SIG-M5 (cell line): ENCODE measurements around the gene GJB1.
"Not testable (repeated sequence)": the region's sequence is repeated elsewhere in the genome, so short reads cannot be mapped to it uniquely, and the experiment has no call there.

Experiments
- DNase-seq: peaks from one replicate; lab custom pipeline; 2025; lab: John Stamatoyannopoulos, UW

The GJB1 gene

DNA sequence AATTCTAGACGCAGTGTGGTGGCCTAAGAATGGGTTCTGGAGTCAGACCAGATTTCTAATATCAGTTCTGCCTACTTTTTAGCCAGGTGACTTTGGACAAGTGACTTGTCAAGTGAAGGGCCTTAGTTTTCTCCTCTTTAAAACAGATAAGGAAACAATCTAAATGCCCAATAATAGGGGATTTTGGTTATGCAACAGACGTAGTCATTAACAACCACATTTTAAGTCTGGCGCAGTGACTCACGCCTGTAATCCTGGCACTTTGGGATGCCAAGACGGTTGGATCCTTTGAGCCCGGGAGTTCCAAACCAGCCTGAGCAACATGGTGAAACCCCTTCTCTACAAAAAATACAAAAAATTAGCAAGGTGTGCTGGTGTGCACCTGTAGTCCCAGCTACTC is 33.0 kb downstream of the GJB1 start:
- no peak for DNase-seq

DNA sequence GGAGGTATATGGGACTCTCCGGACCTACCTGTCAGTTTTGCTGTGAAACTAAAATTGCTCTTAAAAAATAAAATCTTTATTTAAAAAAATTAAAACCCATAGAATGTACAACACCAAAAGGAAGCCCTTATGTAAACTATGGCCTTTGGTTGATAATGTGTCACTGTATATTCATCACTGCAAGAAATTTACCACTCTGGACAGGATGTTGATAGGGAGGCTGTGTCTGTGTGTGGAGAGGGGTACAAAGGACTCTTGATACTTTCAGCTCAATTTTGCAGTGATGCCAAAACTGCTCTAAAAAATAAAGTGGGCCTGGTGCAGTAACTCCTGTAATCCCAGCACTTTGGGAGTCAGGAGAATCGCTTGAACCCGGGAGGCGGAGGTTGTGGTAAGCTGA is 33.8 kb downstream of the GJB1 start:
- no peak for DNase-seq

DNA sequence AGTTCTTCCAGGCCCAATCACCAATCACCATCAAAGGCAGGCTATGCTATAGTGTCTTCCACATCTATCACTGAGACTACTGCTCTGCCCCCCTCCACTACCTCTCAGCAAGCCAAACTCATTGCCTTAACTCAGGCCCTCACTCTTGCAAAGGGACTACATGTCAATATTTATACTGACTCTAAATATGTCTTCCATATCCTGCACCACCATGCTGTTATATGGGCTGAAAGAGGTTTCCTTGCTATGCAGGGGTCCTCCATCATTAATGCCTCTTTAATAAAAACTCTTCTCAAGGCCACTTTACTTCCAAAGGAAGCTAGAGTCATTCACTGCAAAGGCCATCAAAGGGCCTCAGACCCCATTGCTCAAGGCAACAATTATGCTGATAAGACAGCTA is 45.6 kb downstream of the GJB1 start:
- not testable (repeated sequence) for DNase-seq

DNA sequence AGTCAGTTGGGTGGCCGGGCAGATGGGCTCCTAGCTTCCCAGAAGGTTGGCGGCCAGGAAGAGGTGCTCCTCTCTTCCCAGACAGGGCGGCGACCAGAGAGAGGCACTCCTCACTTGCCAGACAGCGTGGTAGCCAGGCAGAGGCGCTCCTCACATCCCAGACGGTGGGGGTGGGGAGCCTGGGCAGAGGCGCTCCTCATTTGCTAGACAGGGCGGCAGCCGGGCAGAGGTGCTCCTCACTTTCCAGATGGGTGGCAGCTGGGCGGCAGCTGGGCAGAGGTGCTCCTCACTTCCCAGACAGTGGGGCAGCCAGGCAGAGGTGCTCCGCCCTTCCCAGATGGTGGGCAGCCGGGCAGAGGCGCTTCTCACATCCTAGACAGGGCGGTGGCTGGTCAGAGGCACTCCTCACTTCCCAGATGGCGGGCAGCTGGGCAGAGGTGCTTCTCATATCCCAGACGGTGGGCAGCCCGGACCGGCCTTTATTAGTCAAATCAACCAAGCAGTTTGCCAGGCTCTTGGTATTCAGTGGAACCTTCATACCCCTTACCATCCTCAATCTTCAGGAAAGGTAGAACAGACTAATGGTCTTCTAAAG is 46.9 kb downstream of the GJB1 start:
- no peak for DNase-seq

DNA sequence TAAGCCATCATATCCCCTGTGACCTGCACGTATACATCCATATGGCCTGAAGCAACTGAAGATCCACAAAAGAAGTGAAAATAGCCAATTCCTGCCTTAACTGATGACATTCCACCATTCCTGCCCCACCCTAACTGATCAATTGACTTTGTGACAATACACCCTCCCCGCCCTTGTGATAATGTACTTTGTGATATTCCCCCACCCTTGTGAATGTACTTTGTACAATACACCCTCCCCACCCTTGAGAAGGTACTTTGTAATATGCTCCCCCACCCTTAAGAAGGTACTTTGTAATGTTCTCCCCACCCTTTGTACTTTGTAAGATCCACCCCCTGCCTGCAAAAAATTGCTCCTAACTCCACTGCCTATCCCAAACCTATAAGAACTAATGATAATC is 49.3 kb downstream of the GJB1 start:
- DNase-seq, result not testable (repeated sequence)
